ENCODE results near the gene UGT1A10.
"Not testable (repeated sequence)": the region's sequence is repeated elsewhere in the genome, so short reads cannot be mapped to it uniquely, and the experiment has no call there.

The UGT1A10 gene

GRCh38 chr2:233728723-233729301, 92.6 kb downstream of the UGT1A10 start, which contains the start of gene UGT1A3:
Gene UGT1A3, plus strand, starts transcription at chr2:233729042. Its CDS starts 85 bp downstream, at chr2:233729127.
- TF ChIP-seq CTCF (IDR thresholded peaks at IDR 0.05; ENCODE audit: low read depth, low read length) = no peak

GRCh38 chr2:233736868-233737653, 100.8 kb downstream of the UGT1A10 start:
- DNase-seq (ENCODE audit: low read depth, low spot score); H3K4me3 ChIP-seq (ENCODE audit: low read depth, low read length); in situ Hi-C loops (cut with HindIII; ENCODE audit: low sequenced_read_pairs): not testable (repeated sequence)

More at GRCh38 chr2:233728723-233729301, 92.6 kb downstream of the UGT1A10 start, which contains the start of gene UGT1A3:
- no peak for DNase-seq (ENCODE audit: low read depth, low spot score)
- in situ Hi-C loops (cut with HindIII; ENCODE audit: low sequenced_read_pairs) = no loop called here
- no peak within 1 kb of the TSS for H3K4me3 ChIP-seq (ENCODE audit: low read depth, low read length)

- DNase-seq (ENCODE audit: low read depth, low spot score) = no peak
- no peak overlapping the region for H3K4me3 ChIP-seq (ENCODE audit: low read depth, low read length)
- no peak for TF ChIP-seq CTCF (IDR thresholded peaks at IDR 0.05; ENCODE audit: low read depth, low read length)
- in situ Hi-C loops (cut with HindIII; ENCODE audit: low sequenced_read_pairs) = no loop called here
Observed at GRCh38 chr2:233740870-233741269, 104.6 kb downstream of the UGT1A10 start.

- no peak for TF ChIP-seq CTCF (IDR thresholded peaks at IDR 0.05; ENCODE audit: low read depth, low read length)
- no peak for DNase-seq (ENCODE audit: low read depth, low spot score)
- in situ Hi-C loops (cut with HindIII; ENCODE audit: low sequenced_read_pairs) = no loop called here
- no peak overlapping the region for H3K4me3 ChIP-seq (ENCODE audit: low read depth, low read length)
Observed at GRCh38 chr2:233743464-233744259, 107.4 kb downstream of the UGT1A10 start.

- in situ Hi-C loops (cut with HindIII; ENCODE audit: low sequenced_read_pairs) = no loop called here
- no peak overlapping the region for H3K4me3 ChIP-seq (ENCODE audit: low read depth, low read length)
- no peak for TF ChIP-seq CTCF (IDR thresholded peaks at IDR 0.05; ENCODE audit: low read depth, low read length)
- no peak for DNase-seq (ENCODE audit: low read depth, low spot score)
Observed at GRCh38 chr2:233745073-233745755, 109.0 kb downstream of the UGT1A10 start.

GRCh38 chr2:233745838-233746237, 109.6 kb downstream of the UGT1A10 start:
- in situ Hi-C loops (cut with HindIII; ENCODE audit: low sequenced_read_pairs); H3K4me3 ChIP-seq (ENCODE audit: low read depth, low read length); DNase-seq (ENCODE audit: low read depth, low spot score): not testable (repeated sequence)
